Heart left ventricle (tissue), 16 donors: Measurements from ENCODE around the gene KIF5A. TPM values are rescaled to one million over a fixed set of nuclear protein-coding genes. Genes with fewer than 3 reads are reported as not detected.
"Not testable (repeated sequence)": the region's sequence is repeated elsewhere in the genome, so short reads cannot be mapped to it uniquely, and the experiment has no call there.

Experiments used
- ATAC-seq, 4 donors: fragments of 200-7000 bp; cut with Tn5 transposase; one replicate each; pipeline ENCODE4 v1.9.1; 2020 to 2022; ENCODE audit warnings: moderate library complexity in 4 of 4, mild to moderate bottlenecking in 3 of 4, moderate number of reproducible peaks in 1 of 4
- DNase-seq, 5 donors: peaks; one replicate each; pipeline ENCODE4 v3.0.0-alpha.2; 2020
- H3K27ac ChIP-seq, 12 donors: fragments of 200-600 bp; sonication (generic) in 4 of 12; one replicate each; pipeline versions ENCODE4 v1.5.0 to v1.8.0; 2016 to 2022; ENCODE audit warnings: mild to moderate bottlenecking in 2 of 12
- H3K27me3 ChIP-seq, 9 donors: fragments of 200-600 bp; sonication (generic) in 2 of 9; one replicate each; pipeline versions ENCODE4 v1.5.1 to v1.8.0; 2016 to 2022; ENCODE audit warnings: mild to moderate bottlenecking in 3 of 9
- H3K36me3 ChIP-seq, 9 donors: fragments of 200-600 bp; sonication (generic) in 2 of 9; one replicate each; pipeline versions ENCODE4 v1.5.0 to v1.8.0; 2018 to 2022; ENCODE audit warnings: mild to moderate bottlenecking in 2 of 9
- H3K4me1 ChIP-seq, 12 donors: fragments of 200-600 bp; sonication (generic) in 4 of 12; one replicate each; pipeline versions ENCODE4 v1.5.0 to v1.8.0; 2016 to 2022; ENCODE audit warnings: mild to moderate bottlenecking in 3 of 12
- H3K4me3 ChIP-seq, 12 donors: fragments of 200-600 bp; sonication (generic) in 4 of 12; one replicate each; pipeline versions ENCODE4 v1.5.0 to v1.8.0; 2017 to 2022; ENCODE audit warnings: mild to moderate bottlenecking in 9 of 12, moderate library complexity in 4 of 12
- H3K9me3 ChIP-seq, 12 donors: fragments of 200-600 bp; sonication (generic) in 4 of 12; one replicate each; pipeline versions ENCODE4 v1.5.0 to v1.8.0; 2016 to 2022; ENCODE audit warnings: mild to moderate bottlenecking in 1 of 12
- POLR2A ChIP-seq, 2 donors: fragments of 450-650 bp; IDR thresholded peaks; one replicate each; pipeline ENCODE4 v1.6.1; 2017; ENCODE audit warnings: antibody characterized with exemption in 2 of 2, mild to moderate bottlenecking in 2 of 2, moderate library complexity in 2 of 2
- WGBS, 4 donors: extraction: QIAGEN DNeasy Blood & Tissue Kit in 2 of 4; methylation state at CpG; one replicate each; pipeline versions ENCODE4 v1.1.5 to v1.1.7; 2013 to 2018; 5-methylcytosine and 5-hydroxymethylcytosine counted together
- intact Hi-C, 10 donors: fragments of 100-400 bp; cut with DNase I; formaldehyde crosslinking; loops; one replicate each; pipeline versions ENCODE4 v1.11.1 to v1.14.2; 2022
- polyA plus RNA-seq, 2 donors: library from polyadenylated mRNA; stranded (reverse); fragments of 200-250 nt; gene quantifications; one replicate each; pipeline ENCODE4 v1.2.3, GENCODE V29; 2013
- total RNA-seq, 9 donors: library from RNA; depleted of rRNA in 2 of 9; stranded (reverse); fragments of >200 nt in 2 of 9; fragmentation: NEBNext Ultra II Directional in 3 of 9; extraction: Animal tissue kit (Norgen Biotek cat#: 25700) in 3 of 9; gene quantifications; one replicate each; pipeline versions ENCODE4 v1.1.0 to v1.2.4, GENCODE V29; 2016 to 2023
- TF ChIP-seq, protein P1 (sequence below), 12 donors: fragments of 200-600 bp; sonication (generic) in 4 of 12; IDR thresholded peaks; one replicate each; pipeline versions ENCODE4 v1.5.0 to v1.8.0; 2018 to 2022; ENCODE audit warnings: antibody characterized with exemption in 12 of 12, mild to moderate bottlenecking in 5 of 12
- donor health status: ischemic (EF 13 %, LVEDD 7.1; RV severe dilation, severe dysfunction).
- donor health status: healthy with polysubstance abuse.
- donor health status: DM: no; HTN: yes; CAD: no.
- donor health status: DM: no; HTN: no; CAD: no.
- donor health status: ischemic (EF 25% LVEDD 6.9; RV normal size, moderate dysfunction).
- donor health status: ischemic (EF 25% LVEDD 5.7; RV mildly dilated, moderate dysfunction).
- donor health status: healthy.
- donor health status: DM: yes; HTN: yes; CAD: no.
- donor health status: ischemic (EF 35%, LVEDD 5.7; RV mildly dilated, moderate dysfunction).
- donor health status: nonischemic (EF 11% LVEDD 7.7; RV severe dilation, severe dysfunction).
- donor health status: DM: yes; HTN: yes; CAD: no.
- donor health status: PGD.
- donor health status: ischemic (EF 29% LVEDD 5.4; RV normal size, mild dysfunction).
- donor health status: nonischemic (EF 23%, LVEDD 6.1; RV moderate dilation, normal function).

The KIF5A gene
- total and polyA plus RNA-seq, 11 donors = 0.06 to 0.31 (median 0.14) TPM; not detected in 3

DNA sequence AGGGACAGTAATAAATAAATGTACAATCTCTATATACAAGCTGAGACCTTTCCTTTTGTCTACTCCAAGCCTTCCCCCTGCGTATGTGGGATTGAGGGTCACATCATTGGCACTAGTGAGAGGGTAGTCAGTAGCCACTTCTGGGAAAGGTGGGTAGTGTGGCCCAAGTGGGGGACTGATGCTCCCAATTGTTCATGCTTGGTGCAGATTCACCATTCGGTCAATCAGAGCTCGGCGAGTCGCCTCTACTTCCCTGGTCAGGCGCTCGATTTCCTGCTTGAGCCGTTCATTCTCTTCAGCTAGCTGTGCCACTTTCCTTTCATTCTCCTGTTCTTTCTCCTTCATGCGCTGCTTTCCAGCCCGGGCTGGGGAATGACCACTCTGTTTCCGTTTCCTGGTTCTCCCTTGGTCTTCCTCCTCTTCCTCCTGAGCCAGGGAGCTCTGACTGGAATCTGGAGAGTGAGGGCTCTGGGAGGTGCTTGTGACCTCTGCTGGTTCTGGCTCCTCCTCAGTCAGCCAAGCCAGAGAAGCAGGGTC lies 33.2 kb upstream of the KIF5A start:
- peaks cover 0 to 61% (median 35%) of the 10 kb centered on the region in 12 donors for H3K4me1 ChIP-seq
- no peaks in the 10 kb centered on the region for H3K9me3 ChIP-seq
- no peak for ATAC-seq
- no peak overlapping the region for H3K4me3 ChIP-seq
- no peaks in the 10 kb centered on the region for H3K27me3 ChIP-seq
- 73 to 84% (median 78%) methylated on average over 11 of the region's 11 CpGs for WGBS, 4 donors
- intact Hi-C loops = loop anchor here in 1 of 10 donors (5.0 kb wide), 1 partner anchor 829 kb away; the partner anchor contains the start of gene PTGES3
- no peak for TF ChIP-seq POLR2A (IDR thresholded peaks at IDR 0.05)
- TF ChIP-seq, protein P1, sequence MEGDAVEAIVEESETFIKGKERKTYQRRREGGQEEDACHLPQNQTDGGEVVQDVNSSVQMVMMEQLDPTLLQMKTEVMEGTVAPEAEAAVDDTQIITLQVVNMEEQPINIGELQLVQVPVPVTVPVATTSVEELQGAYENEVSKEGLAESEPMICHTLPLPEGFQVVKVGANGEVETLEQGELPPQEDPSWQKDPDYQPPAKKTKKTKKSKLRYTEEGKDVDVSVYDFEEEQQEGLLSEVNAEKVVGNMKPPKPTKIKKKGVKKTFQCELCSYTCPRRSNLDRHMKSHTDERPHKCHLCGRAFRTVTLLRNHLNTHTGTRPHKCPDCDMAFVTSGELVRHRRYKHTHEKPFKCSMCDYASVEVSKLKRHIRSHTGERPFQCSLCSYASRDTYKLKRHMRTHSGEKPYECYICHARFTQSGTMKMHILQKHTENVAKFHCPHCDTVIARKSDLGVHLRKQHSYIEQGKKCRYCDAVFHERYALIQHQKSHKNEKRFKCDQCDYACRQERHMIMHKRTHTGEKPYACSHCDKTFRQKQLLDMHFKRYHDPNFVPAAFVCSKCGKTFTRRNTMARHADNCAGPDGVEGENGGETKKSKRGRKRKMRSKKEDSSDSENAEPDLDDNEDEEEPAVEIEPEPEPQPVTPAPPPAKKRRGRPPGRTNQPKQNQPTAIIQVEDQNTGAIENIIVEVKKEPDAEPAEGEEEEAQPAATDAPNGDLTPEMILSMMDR (IDR thresholded peaks at IDR 0.05) = no peak
- H3K36me3 ChIP-seq = peaks cover 3 to 74% (median 62%) of the 10 kb centered on the region in 9 donors
- DNase-seq = no peak
- peak overlapping the region in 9 of 12 donors; percentile 36 to 99 (median 94) for H3K27ac ChIP-seq

DNA sequence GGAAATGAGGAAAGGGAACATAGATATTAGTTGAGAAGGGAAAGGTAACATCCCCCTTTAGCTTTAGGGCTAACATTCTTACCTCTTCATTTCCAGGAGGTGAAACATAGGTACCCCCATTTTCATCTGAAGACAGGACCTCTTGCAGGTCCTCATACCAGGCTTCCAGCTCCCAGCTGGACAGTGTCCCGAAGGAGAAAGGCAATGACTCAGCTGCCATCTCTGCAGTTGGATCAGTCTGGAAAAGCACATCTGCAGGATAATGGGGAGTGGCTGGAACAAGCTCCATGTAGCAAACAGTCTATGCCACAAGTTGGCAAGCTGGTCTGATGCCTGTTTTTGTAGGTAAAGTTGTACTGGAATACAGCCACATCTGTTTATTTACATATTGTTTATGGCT lies 32.7 kb upstream of the KIF5A start:
- Histone ChIP-seq H3K27me3 (no peaks in the 10 kb centered on the region), H3K27ac (peak overlapping the region in 10 of 12 donors; percentile 36 to 100 (median 94)), H3K36me3 (peaks cover 3 to 69% (median 57%) of the 10 kb centered on the region in 9 donors), H3K4me1 (peaks cover 0 to 66% (median 40%) of the 10 kb centered on the region in 12 donors), H3K4me3 (peak overlapping the region in 4 of 12 donors; percentile 75 to 99 (median 87)), H3K9me3 (no peaks in the 10 kb centered on the region)
- TF ChIP-seq, protein P1 (IDR thresholded peaks at IDR 0.05) = no peak
- no peak for TF ChIP-seq POLR2A (IDR thresholded peaks at IDR 0.05)
- WGBS, 4 donors = 18 to 69% (median 45%) methylated on average over 1 of the region's 1 CpG
- DNase-seq (peak in 1 of 5 donors; percentile 39), ATAC-seq (no peak)
- intact Hi-C loops = loop anchor here in 1 of 10 donors (5.0 kb wide), 1 partner anchor 830 kb away; the partner anchor contains the start of gene PTGES3

DNA sequence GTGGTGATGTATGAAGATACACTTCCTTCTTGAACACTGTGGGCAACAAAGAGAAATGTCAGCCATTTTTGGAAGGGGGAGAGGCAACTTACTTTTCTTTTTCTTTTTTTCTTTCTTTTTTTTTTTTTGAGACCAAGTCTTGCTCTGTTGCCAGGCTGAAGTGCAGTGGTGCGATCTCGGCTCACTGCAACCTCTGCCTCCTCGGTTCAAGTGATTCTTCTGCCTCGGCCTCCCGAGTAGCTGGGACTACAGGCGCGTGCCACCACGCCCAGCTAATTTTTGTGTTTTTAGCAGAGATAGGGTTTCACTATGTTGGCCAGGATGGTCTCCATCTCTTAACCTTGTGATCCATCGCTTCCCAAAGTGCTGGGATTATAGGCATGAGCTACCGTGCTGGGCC lies 32.1 kb upstream of the KIF5A start:
- not testable (repeated sequence) for DNase-seq, H3K27me3 ChIP-seq, ATAC-seq, H3K9me3 ChIP-seq
- peaks cover 0 to 67% (median 41%) of the 10 kb centered on the region in 12 donors for H3K4me1 ChIP-seq
- intact Hi-C loops = loop anchor here in 1 of 10 donors (5.0 kb wide), 1 partner anchor 830 kb away; the partner anchor contains the start of gene PTGES3
- peaks cover 1 to 64% (median 51%) of the 10 kb centered on the region in 9 donors for H3K36me3 ChIP-seq
- peak overlapping the region in 9 of 12 donors; percentile 71 to 99 (median 80) for H3K4me3 ChIP-seq
- WGBS, 4 donors = 77 to 83% (median 79%) methylated on average over 10 of the region's 10 CpGs
- peak overlapping the region in 11 of 12 donors; percentile 37 to 100 (median 95) for H3K27ac ChIP-seq

DNA sequence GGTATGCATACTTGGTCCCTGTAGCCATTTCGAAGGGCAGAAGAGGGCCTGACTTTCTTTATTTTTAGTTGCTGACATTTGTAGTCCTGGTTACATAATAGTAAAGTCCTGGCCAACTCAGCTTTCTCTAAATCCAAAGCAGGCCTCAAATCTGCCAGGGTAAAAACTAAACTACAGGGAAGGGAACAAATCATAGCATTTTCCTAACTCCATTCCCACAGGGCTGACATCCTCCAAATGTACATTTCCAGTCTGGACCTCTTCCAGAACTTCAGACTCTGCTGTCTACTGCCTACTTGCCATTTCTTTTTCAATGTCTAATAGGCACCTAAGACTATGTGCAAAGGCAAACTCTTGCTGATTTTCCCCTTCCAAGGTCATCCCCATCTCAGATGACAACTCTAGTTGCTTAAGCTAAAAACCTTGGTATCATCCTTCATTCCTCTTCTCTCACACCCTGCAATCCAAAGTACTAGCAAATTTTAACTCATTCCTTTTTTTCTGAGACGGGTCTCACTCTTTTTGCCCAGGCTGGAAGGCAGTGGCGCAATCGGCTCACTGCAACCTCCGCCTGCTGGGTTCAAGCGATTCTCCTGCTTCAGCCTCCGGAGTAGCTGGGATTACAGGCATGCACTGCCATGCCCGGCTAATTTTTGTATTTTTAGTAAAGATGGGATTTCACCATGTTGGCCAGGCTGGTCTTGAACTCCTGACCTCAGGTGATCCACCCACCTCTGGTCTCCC lies 31.5 kb upstream of the KIF5A start:
- Histone ChIP-seq H3K9me3 (no peaks in the 10 kb centered on the region), H3K36me3 (peaks cover 0 to 58% (median 45%) of the 10 kb centered on the region in 9 donors), H3K4me1 (peaks cover 0 to 68% (median 42%) of the 10 kb centered on the region in 12 donors), H3K27me3 (no peaks in the 10 kb centered on the region), H3K4me3 (peak overlapping the region; percentile 64 to 99 (median 77)), H3K27ac (peak overlapping the region; percentile 59 to 100 (median 96))
- DNase-seq (no peak), ATAC-seq (no peak)
- intact Hi-C loops = loop anchor here in 1 of 10 donors (5.0 kb wide), 1 partner anchor 831 kb away; the partner anchor contains the start of gene PTGES3
- TF ChIP-seq, protein P1 (IDR thresholded peaks at IDR 0.05) = no peak
- no peak for TF ChIP-seq POLR2A (IDR thresholded peaks at IDR 0.05)
- WGBS, 4 donors = 41 to 52% (median 44%) methylated on average over 8 of the region's 8 CpGs
